ENCODE results near the gene AIP.

DNA sequence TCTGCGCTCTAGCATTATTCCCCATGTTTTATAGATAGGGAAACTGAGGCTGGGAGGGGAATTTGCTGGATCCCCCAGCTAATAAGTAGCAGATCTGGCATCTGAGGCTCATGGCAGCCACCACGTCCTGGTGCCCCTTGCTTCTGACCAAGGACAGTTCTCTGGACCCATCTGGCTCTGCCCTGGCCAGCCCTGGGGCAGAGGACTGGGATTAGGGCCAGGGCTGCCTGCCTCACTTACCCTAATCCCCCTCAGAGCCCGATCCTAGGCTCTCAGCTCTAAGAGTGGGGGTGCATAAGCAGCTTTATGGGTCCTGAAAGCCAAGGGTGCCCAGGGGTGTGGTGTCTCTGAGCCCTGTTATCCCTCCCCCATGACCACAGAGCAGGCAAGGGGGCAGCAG lies 27.8 kb upstream of the AIP start, which contains the start of gene CABP4:
- TF ChIP-seq EZH2phosphoT487 (IDR thresholded peaks at IDR 0.05; ENCODE audit: low read depth) = no peak
- TF ChIP-seq, protein P1, sequence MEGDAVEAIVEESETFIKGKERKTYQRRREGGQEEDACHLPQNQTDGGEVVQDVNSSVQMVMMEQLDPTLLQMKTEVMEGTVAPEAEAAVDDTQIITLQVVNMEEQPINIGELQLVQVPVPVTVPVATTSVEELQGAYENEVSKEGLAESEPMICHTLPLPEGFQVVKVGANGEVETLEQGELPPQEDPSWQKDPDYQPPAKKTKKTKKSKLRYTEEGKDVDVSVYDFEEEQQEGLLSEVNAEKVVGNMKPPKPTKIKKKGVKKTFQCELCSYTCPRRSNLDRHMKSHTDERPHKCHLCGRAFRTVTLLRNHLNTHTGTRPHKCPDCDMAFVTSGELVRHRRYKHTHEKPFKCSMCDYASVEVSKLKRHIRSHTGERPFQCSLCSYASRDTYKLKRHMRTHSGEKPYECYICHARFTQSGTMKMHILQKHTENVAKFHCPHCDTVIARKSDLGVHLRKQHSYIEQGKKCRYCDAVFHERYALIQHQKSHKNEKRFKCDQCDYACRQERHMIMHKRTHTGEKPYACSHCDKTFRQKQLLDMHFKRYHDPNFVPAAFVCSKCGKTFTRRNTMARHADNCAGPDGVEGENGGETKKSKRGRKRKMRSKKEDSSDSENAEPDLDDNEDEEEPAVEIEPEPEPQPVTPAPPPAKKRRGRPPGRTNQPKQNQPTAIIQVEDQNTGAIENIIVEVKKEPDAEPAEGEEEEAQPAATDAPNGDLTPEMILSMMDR (IDR thresholded peaks at IDR 0.05; ENCODE audit: low read depth, low read length) = no peak
